Suprapubic skin (tissue), 3 donors: ENCODE results near the gene MSH6.
"Not testable (repeated sequence)": the region's sequence is repeated elsewhere in the genome, so short reads cannot be mapped to it uniquely, and the experiment has no call there.

Experiments used
- CTCF ChIP-seq, 2 donors: fragments of 200-600 bp in 1 of 2; fragments of 450-650 bp in 1 of 2; sonication (generic) in 1 of 2; IDR thresholded peaks; one replicate each; pipeline ENCODE4 v1.5.1; 2016 to 2019; ENCODE audit warnings: antibody characterized with exemption in 2 of 2, mild to moderate bottlenecking in 1 of 2, moderate library complexity in 1 of 2
- POLR2AphosphoS5 ChIP-seq, 3 donors: sonication (generic); formaldehyde crosslinking; IDR thresholded peaks; one replicate each; pipeline ENCODE4 v1.6.1; 2017; ENCODE audit warnings: antibody characterized with exemption in 3 of 3

- not testable (repeated sequence) for TF ChIP-seq CTCF, POLR2AphosphoS5 (IDR thresholded peaks at IDR 0.05)
These were observed 70.3 kb downstream of the MSH6 start for GRCh38 chr2:47853067-47853777.
